ENCODE results near the gene SGPP2.

The SGPP2 gene

GRCh38 chr2:222595581-222595980 lies 171.2 kb downstream of the SGPP2 start:
- DNase-seq (ENCODE audit: low read depth): no peak
- H3K4me3 ChIP-seq (ENCODE audit: control insufficient read depth, low read depth, low read length): no peak overlapping the region
- TF ChIP-seq CTCF (conservative IDR thresholded peaks at IDR 0.05; ENCODE audit: control insufficient read depth, insufficient read depth, low read depth, low read length): no peak

GRCh38 chr2:222598611-222599010 lies 174.3 kb downstream of the SGPP2 start:
- no peak for DNase-seq (ENCODE audit: low read depth)
- H3K4me3 ChIP-seq (ENCODE audit: control insufficient read depth, low read depth, low read length): no peak overlapping the region
- no peak for TF ChIP-seq CTCF (conservative IDR thresholded peaks at IDR 0.05; ENCODE audit: control insufficient read depth, insufficient read depth, low read depth, low read length)

GRCh38 chr2:222603501-222603900 lies 179.2 kb downstream of the SGPP2 start:
- DNase-seq (ENCODE audit: low read depth): no peak
- TF ChIP-seq CTCF (conservative IDR thresholded peaks at IDR 0.05; ENCODE audit: control insufficient read depth, insufficient read depth, low read depth, low read length): no peak

GRCh38 chr2:222604749-222605515 lies 180.6 kb downstream of the SGPP2 start:
- H3K4me3 ChIP-seq (ENCODE audit: control insufficient read depth, low read depth, low read length): no peak overlapping the region
- no peak for DNase-seq (ENCODE audit: low read depth)
- TF ChIP-seq CTCF (conservative IDR thresholded peaks at IDR 0.05; ENCODE audit: control insufficient read depth, insufficient read depth, low read depth, low read length): no peak

More at GRCh38 chr2:222603501-222603900, 179.2 kb downstream of the SGPP2 start:
- no peak overlapping the region for H3K4me3 ChIP-seq (ENCODE audit: control insufficient read depth, low read depth, low read length)

- no peak overlapping the region for H3K4me3 ChIP-seq (ENCODE audit: control insufficient read depth, low read depth, low read length)
- TF ChIP-seq CTCF (conservative IDR thresholded peaks at IDR 0.05; ENCODE audit: control insufficient read depth, insufficient read depth, low read depth, low read length): no peak
- no peak for DNase-seq (ENCODE audit: low read depth)
Measured at GRCh38 chr2:222606306-222606705, 182.0 kb downstream of the SGPP2 start.

GRCh38 chr2:222608081-222608480 lies 183.7 kb downstream of the SGPP2 start:
- DNase-seq (ENCODE audit: low read depth): no peak
- no peak overlapping the region for H3K4me3 ChIP-seq (ENCODE audit: control insufficient read depth, low read depth, low read length)
- TF ChIP-seq CTCF (conservative IDR thresholded peaks at IDR 0.05; ENCODE audit: control insufficient read depth, insufficient read depth, low read depth, low read length): no peak

All from fibroblast of mammary gland (primary cell).